ENCODE results near the gene MYH14.

GRCh38 chr19:50277966-50278580, 74.7 kb downstream of the MYH14 start:
- no peak for TF ChIP-seq MAX (IDR thresholded peaks at IDR 0.05; ENCODE audit: low read depth)
- TF ChIP-seq TAF1 (IDR thresholded peaks at IDR 0.05; ENCODE audit: borderline replicate concordance, low read depth, low read length), result no peak
- TF ChIP-seq, protein P1, sequence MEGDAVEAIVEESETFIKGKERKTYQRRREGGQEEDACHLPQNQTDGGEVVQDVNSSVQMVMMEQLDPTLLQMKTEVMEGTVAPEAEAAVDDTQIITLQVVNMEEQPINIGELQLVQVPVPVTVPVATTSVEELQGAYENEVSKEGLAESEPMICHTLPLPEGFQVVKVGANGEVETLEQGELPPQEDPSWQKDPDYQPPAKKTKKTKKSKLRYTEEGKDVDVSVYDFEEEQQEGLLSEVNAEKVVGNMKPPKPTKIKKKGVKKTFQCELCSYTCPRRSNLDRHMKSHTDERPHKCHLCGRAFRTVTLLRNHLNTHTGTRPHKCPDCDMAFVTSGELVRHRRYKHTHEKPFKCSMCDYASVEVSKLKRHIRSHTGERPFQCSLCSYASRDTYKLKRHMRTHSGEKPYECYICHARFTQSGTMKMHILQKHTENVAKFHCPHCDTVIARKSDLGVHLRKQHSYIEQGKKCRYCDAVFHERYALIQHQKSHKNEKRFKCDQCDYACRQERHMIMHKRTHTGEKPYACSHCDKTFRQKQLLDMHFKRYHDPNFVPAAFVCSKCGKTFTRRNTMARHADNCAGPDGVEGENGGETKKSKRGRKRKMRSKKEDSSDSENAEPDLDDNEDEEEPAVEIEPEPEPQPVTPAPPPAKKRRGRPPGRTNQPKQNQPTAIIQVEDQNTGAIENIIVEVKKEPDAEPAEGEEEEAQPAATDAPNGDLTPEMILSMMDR (IDR thresholded peaks at IDR 0.05), result no peak
- TF ChIP-seq GATA2 (CRISPR knock-in tag; IDR thresholded peaks at IDR 0.05), result no peak
- no peak for TF ChIP-seq POLR2AphosphoS5 (IDR thresholded peaks at IDR 0.05; ENCODE audit: low read depth, low read length)
- no peak for TF ChIP-seq ZBTB33 (IDR thresholded peaks at IDR 0.05; ENCODE audit: borderline replicate concordance, low read depth)
- no peak for TF ChIP-seq MXI1 (IDR thresholded peaks at IDR 0.05; ENCODE audit: low read depth, low read length)
- TF ChIP-seq FOXJ3 (CRISPR knock-in tag; IDR thresholded peaks at IDR 0.05), result no peak
- no peak for TF ChIP-seq FOSL2 (IDR thresholded peaks at IDR 0.05; ENCODE audit: borderline replicate concordance, low read depth)

Measured in SK-N-SH (cell line).